H1 (cell line): Measurements from ENCODE around the gene RBMS1. TPM values are rescaled to one million over a fixed set of nuclear protein-coding genes. Genes with fewer than 3 reads are reported as not detected.

Experiments
- CTCF ChIA-PET: fragments of 300-600 bp; sonication (Branson Sonifier 250); formaldehyde crosslinking; loops from one replicate; lab custom pipeline; 2021; ENCODE audit not compliant: partially characterized antibody; lab: Charles Lee
- POLR2A ChIA-PET: fragments of 300-600 bp; sonication (Branson Sonifier 250); formaldehyde crosslinking; loops from one replicate; lab custom pipeline; 2021; ENCODE audit warnings: inconsistent platforms; ENCODE audit not compliant: partially characterized antibody; lab: Charles Lee
- DNase-seq, 2 experiments: peaks; one replicate each; pipeline versions ENCODE4 v3.0.0 to v3.0.0-alpha.2; 2010 to 2022; ENCODE audit warnings: low spot score in 2 of 2, low read depth in 1 of 2, mixed read lengths in 1 of 2
- FAIRE-seq: peaks from 2 replicates; lab custom pipeline; 2011; peaks lifted over from hg19 to GRCh38; lab: Jason Lieb, UNC
- H2AFZ ChIP-seq: 2 replicates; pipeline ENCODE4 v1.8.1; 2012; ENCODE audit warnings: low read length, inconsistent platforms
- H2AK5ac ChIP-seq: 2 replicates; pipeline ENCODE4 v1.6.1; 2013; ENCODE audit warnings: low read depth, low read length
- H2BK120ac ChIP-seq: replicated peaks from 2 replicates; pipeline ENCODE3; 2013; ENCODE audit warnings: low read depth, low read length, inconsistent platforms
- H2BK12ac ChIP-seq: 2 replicates; pipeline ENCODE4 v1.6.1; 2013; ENCODE audit warnings: low read depth, low read length
- H2BK15ac ChIP-seq: 2 replicates; pipeline ENCODE4 v1.6.1; 2013; ENCODE audit warnings: low read length
- H2BK20ac ChIP-seq: 2 replicates; pipeline ENCODE4 v1.6.1; 2013; ENCODE audit warnings: low read length
- H2BK5ac ChIP-seq: 2 replicates; pipeline ENCODE4 v1.6.1; 2013; ENCODE audit warnings: low read depth, low read length
- H3K14ac ChIP-seq: 2 replicates; pipeline ENCODE4 v1.6.1; 2013; ENCODE audit warnings: inconsistent platforms; ENCODE audit not compliant: insufficient read length
- H3K18ac ChIP-seq: 2 replicates; pipeline ENCODE4 v1.6.1; 2013; ENCODE audit warnings: low read length; ENCODE audit errors: extremely low read depth
- H3K23ac ChIP-seq: 2 replicates; pipeline ENCODE4 v1.6.1; 2013; ENCODE audit warnings: inconsistent platforms; ENCODE audit not compliant: insufficient read length
- H3K23me2 ChIP-seq: 2 replicates; pipeline ENCODE4 v1.6.1; 2013; ENCODE audit warnings: low read depth, low read length
- H3K27ac ChIP-seq: 2 replicates; pipeline ENCODE4 v1.6.1; 2011; ENCODE audit warnings: low read depth, low read length, inconsistent platforms
- H3K27me3 ChIP-seq, 4 experiments: replicated peaks in 1 of 4; 1 replicate in 1 of 4; 2 replicates in 3 of 4; pipeline versions ENCODE4 v1.6.1 to v1.8.1; 2011 to 2013; ENCODE audit warnings: low read length in 3 of 4, mild to moderate bottlenecking in 3 of 4, inconsistent platforms in 2 of 4, mixed read lengths in 2 of 4, moderate library complexity in 1 of 4; ENCODE audit not compliant: control insufficient read depth in 3 of 4, insufficient read depth in 3 of 4; ENCODE audit errors: extremely low read depth in 1 of 4
- H3K36me3 ChIP-seq, 4 experiments: 2 replicates each; pipeline versions ENCODE4 v1.6.1 to v1.8.1; 2011 to 2013; ENCODE audit warnings: mild to moderate bottlenecking in 4 of 4, low read length in 3 of 4, moderate library complexity in 2 of 4, control low read depth in 1 of 4, inconsistent platforms in 1 of 4; ENCODE audit not compliant: insufficient read depth in 4 of 4, control insufficient read depth in 2 of 4
- H3K4ac ChIP-seq: replicated peaks from 2 replicates; pipeline ENCODE3; 2013; ENCODE audit warnings: low read length, low read depth, mixed read lengths, inconsistent platforms; ENCODE audit not compliant: insufficient read length
- H3K4me1 ChIP-seq, 4 experiments: replicated peaks in 1 of 4; 1 replicate in 1 of 4; 2 replicates in 3 of 4; pipeline versions ENCODE4 v1.6.1 to v1.8.1; 2011 to 2013; ENCODE audit warnings: low read length in 3 of 4, inconsistent platforms in 2 of 4, mixed read lengths in 1 of 4; ENCODE audit not compliant: insufficient read depth in 4 of 4, control insufficient read depth in 3 of 4
- H3K4me2 ChIP-seq, 2 experiments: 2 replicates each; pipeline versions ENCODE4 v1.6.1 to v1.8.1; 2011 to 2013; ENCODE audit warnings: low read depth in 2 of 2, low read length in 2 of 2, control low read depth in 1 of 2, inconsistent platforms in 1 of 2, mild to moderate bottlenecking in 1 of 2; ENCODE audit not compliant: insufficient read depth in 1 of 2
- H3K4me3 ChIP-seq, 4 experiments: fragments of 200-600, 300-600 bp in 1 of 4; sonication (generic), shearing (Covaris generic), sonication (Bioruptor Twin) in 1 of 4; 2 replicates each; pipeline versions ENCODE4 v1.5.1 to v1.8.1; 2011 to 2016; ENCODE audit warnings: low read length in 4 of 4, low read depth in 3 of 4, control low read depth in 2 of 4, inconsistent platforms in 2 of 4, mild to moderate bottlenecking in 2 of 4, mixed read lengths in 1 of 4, moderate library complexity in 1 of 4; ENCODE audit not compliant: insufficient read depth in 2 of 4; ENCODE audit errors: extremely low read depth in 1 of 4
- H3K56ac ChIP-seq: replicated peaks from 2 replicates; pipeline ENCODE3; 2013; ENCODE audit warnings: low read depth, mild to moderate bottlenecking, mixed read lengths, low read length, inconsistent platforms; ENCODE audit not compliant: insufficient read length
- H3K79me1 ChIP-seq: 2 replicates; pipeline ENCODE4 v1.6.1; 2013; ENCODE audit warnings: low read depth, low read length, control low read depth
- H3K79me2 ChIP-seq, 2 experiments: 2 replicates each; pipeline versions ENCODE4 v1.6.1 to v1.8.1; 2012 to 2013; ENCODE audit warnings: low read length in 2 of 2, mild to moderate bottlenecking in 2 of 2, inconsistent platforms in 1 of 2; ENCODE audit not compliant: insufficient read depth in 2 of 2, control insufficient read depth in 1 of 2
- H3K9ac ChIP-seq, 4 experiments: replicated peaks in 1 of 4; 1 replicate in 1 of 4; 2 replicates in 3 of 4; pipeline versions ENCODE4 v1.6.1 to v1.8.1; 2011 to 2013; ENCODE audit warnings: low read depth in 3 of 4, low read length in 3 of 4, control low read depth in 2 of 4, mild to moderate bottlenecking in 2 of 4, moderate library complexity in 2 of 4, inconsistent platforms in 1 of 4; ENCODE audit errors: extremely low read depth in 1 of 4
- H3K9me3 ChIP-seq, 2 experiments: 2 replicates each; pipeline versions ENCODE4 v1.6.1 to v1.8.1; 2012 to 2013; ENCODE audit warnings: mild to moderate bottlenecking in 2 of 2, moderate library complexity in 2 of 2, control low read depth in 1 of 2, inconsistent platforms in 1 of 2, low read depth in 1 of 2, low read length in 1 of 2, mixed read lengths in 1 of 2; ENCODE audit not compliant: insufficient read depth in 2 of 2
- H4K20me1 ChIP-seq, 2 experiments: replicated peaks in 1 of 2; 2 replicates each; pipeline versions ENCODE3 to v1.8.1; 2011 to 2013; ENCODE audit warnings: inconsistent platforms in 2 of 2, low read length in 2 of 2, mild to moderate bottlenecking in 1 of 2; ENCODE audit not compliant: insufficient read depth in 2 of 2, control insufficient read depth in 1 of 2
- H4K5ac ChIP-seq: 2 replicates; pipeline ENCODE4 v1.6.1; 2013; ENCODE audit warnings: low read length, low read depth, mixed read lengths, inconsistent platforms; ENCODE audit not compliant: insufficient read length
- H4K8ac ChIP-seq: 2 replicates; pipeline ENCODE4 v1.8.0; 2013; ENCODE audit warnings: mild to moderate bottlenecking, moderate library complexity, low read length, inconsistent platforms; ENCODE audit not compliant: insufficient read depth; ENCODE audit errors: extremely low read depth
- H4K91ac ChIP-seq: replicated peaks from 2 replicates; pipeline ENCODE3; 2013; ENCODE audit warnings: low read length, mixed read lengths, inconsistent platforms; ENCODE audit not compliant: insufficient read length
- CHD2 ChIP-seq: IDR thresholded peaks from 2 replicates; pipeline ENCODE4 v1.6.1; 2012; ENCODE audit warnings: low read length, improper control_type of control experiment
- EZH2 ChIP-seq: fragments of 200-600 bp; sonication (generic); IDR thresholded peaks from 2 replicates; pipeline ENCODE4 v1.7.1; 2012; ENCODE audit warnings: low read depth, mild to moderate bottlenecking, moderate library complexity, low read length, inconsistent platforms; ENCODE audit not compliant: severe bottlenecking
- JUN ChIP-seq: IDR thresholded peaks from 2 replicates; pipeline ENCODE4 v1.6.1; 2011; ENCODE audit warnings: low read depth, mild to moderate bottlenecking, improper control_type of control experiment, low read length
- KDM4A ChIP-seq: IDR thresholded peaks from one replicate; pipeline ENCODE4 v1.7.1; 2012; ENCODE audit warnings: low read depth, mild to moderate bottlenecking, moderate library complexity, low read length, inconsistent platforms; ENCODE audit not compliant: severe bottlenecking
- RFX5 ChIP-seq: IDR thresholded peaks from 2 replicates; pipeline ENCODE4 v1.6.1; 2011; ENCODE audit warnings: low read depth, low read length, improper control_type of control experiment, borderline replicate concordance
- SP4 ChIP-seq: IDR thresholded peaks from 2 replicates; pipeline ENCODE4 v1.6.1; 2012; ENCODE audit warnings: low read length, inconsistent platforms
- WGBS, 2 experiments: shearing (Covaris generic) in 1 of 2; methylation state at CpG; one replicate each; pipeline versions ENCODE4 v1.1.6 to v1.1.7; 2013 to 2015; ENCODE audit warnings: low lambda C conversion rate in 2 of 2, mixed read lengths in 2 of 2, inconsistent platforms in 1 of 2, low coverage in 1 of 2, missing lambda C conversion rate in 1 of 2; ENCODE audit not compliant: insufficient replicate concordance in 2 of 2, insufficient coverage in 1 of 2, insufficient read length in 1 of 2; ENCODE audit errors: extremely low coverage in 1 of 2, missing lambda C conversion rate in 1 of 2; 5-methylcytosine and 5-hydroxymethylcytosine counted together
- polyA plus RNA-seq, 7 experiments: library from polyadenylated mRNA; depleted of rRNA in 3 of 7; stranded (reverse) in 5 of 7; unstranded in 2 of 7; fragments of >200 nt in 5 of 7; fragments of 200-250 nt in 2 of 7; gene quantifications; 1 replicate in 5 of 7; 2 replicates in 1 of 7; 4 replicates in 1 of 7; pipeline versions ENCODE4 v1.2.1 to v1.2.3, GENCODE V29; 2011 to 2013; ENCODE audit warnings: missing spikeins in 2 of 7, mixed read lengths in 2 of 7
- total RNA-seq: library from RNA; stranded (reverse); fragmentation: NEBNext Ultra II Directional; extraction: Animal tissue kit (Norgen Biotek cat#: 25700); gene quantifications from 2 replicates; pipeline ENCODE4 v1.2.1, GENCODE V29; 2021
- TF ChIP-seq, protein P1 (sequence below): IDR thresholded peaks from 2 replicates; pipeline ENCODE4 v1.6.1; 2012; ENCODE audit warnings: inconsistent platforms

The RBMS1 gene
- total and polyA plus RNA-seq, 2 of the 8 experiments (the other 6 are each of a cell fraction or from before 2014, with no cell fraction given) = 53.7 to 60.0 TPM

DNA sequence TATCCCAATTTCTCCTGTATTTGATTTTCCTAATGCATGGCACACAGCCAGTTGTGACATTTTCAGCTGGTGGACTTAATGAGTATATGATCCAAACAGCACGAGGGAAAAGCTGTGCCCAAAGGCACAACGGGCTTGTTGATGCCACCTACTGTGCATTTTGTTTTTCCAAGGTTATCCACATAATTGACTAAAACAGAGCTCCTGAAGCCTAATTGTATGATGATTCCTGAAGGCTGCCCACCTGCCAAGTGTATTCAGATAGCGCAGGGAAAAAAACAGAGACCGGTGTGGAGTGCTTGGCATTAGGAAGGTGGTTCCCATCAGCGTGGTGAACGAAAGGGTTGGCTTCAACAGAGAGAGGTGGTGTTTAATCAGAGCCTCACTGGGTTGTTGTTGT is 14.9 kb downstream of the RBMS1 start:
- Histone ChIP-seq H3K36me3 (no peaks in the 10 kb centered on the region), H3K23me2 (no peaks in the 10 kb centered on the region), H3K18ac (no peak overlapping the region), H3K14ac (no peak overlapping the region), H4K20me1 (peaks cover 0 to 4% of the 10 kb centered on the region in 2 experiments), H4K8ac (no peak overlapping the region), H2BK20ac (no peak overlapping the region), H3K9me3 (no peaks in the 10 kb centered on the region), H2AK5ac (no peak overlapping the region), H3K4ac (no peak overlapping the region), H3K4me3 (no peak overlapping the region), H4K91ac (no peak overlapping the region), H3K4me2 (0 out of 4 replicates have a peak overlapping the region, but pooled peaks of 1 of the 2 experiments have one; percentile 20), H3K56ac (no peak overlapping the region)
- ChIA-PET POLR2A (interaction anchor here (0.8 to 1.1 kb wide), 3 partner anchors 13 to 70 kb away, joined by 3 read pairs; no protein-coding TSS in a partner anchor), CTCF (interaction anchor here (0.7 to 2.7 kb wide), 9 partner anchors 8 to 525 kb away, joined by 3 to 11 read pairs (median 3); no protein-coding TSS in a partner anchor)
- WGBS, 2 experiments = 78% methylated on average over 6 of the region's 6 CpGs; no CpG with 5 or more reads in 1 of the 2 experiments
- TF ChIP-seq KDM4A = no peak
- TF ChIP-seq RFX5 = no peak
- no peak for TF ChIP-seq SP4
- no peak for TF ChIP-seq CHD2
- TF ChIP-seq JUN = no peak
- TF ChIP-seq, protein P1, sequence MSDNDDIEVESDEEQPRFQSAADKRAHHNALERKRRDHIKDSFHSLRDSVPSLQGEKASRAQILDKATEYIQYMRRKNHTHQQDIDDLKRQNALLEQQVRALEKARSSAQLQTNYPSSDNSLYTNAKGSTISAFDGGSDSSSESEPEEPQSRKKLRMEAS = no peak
- no peak for TF ChIP-seq EZH2
- TF ChIP-seq, all 59 proteins: peak for 0
- Histone ChIP-seq H2BK120ac (no peak overlapping the region), H3K27ac (no peak overlapping the region), H2BK12ac (no peak overlapping the region), H3K9ac (no peak overlapping the region), H2BK5ac (no peak overlapping the region), H3K79me1 (peaks cover 5% of the 10 kb centered on the region; the same call in 1 of the 2 replicates), H2BK15ac (no peak overlapping the region), H4K5ac (no peak overlapping the region), H3K79me2 (peaks cover 0 to 86% of the 10 kb centered on the region in 2 experiments; a peak in 3 of 4 replicates), H2AFZ (no peak overlapping the region), H3K4me1 (peaks cover 0 to 15% (median 5%) of the 10 kb centered on the region in 4 experiments; a peak in 4 of 7 replicates), H3K23ac (no peak overlapping the region), H3K27me3 (no peaks in the 10 kb centered on the region)
- FAIRE-seq (no peak), DNase-seq (no peak)
